Fibroblast of lung (primary cell): ENCODE measurements around the gene IL10RB.
"Not testable (repeated sequence)": the region's sequence is repeated elsewhere in the genome, so short reads cannot be mapped to it uniquely, and the experiment has no call there.

ENCODE experiments used
- CTCF ChIP-seq, 2 donors: IDR thresholded peaks in 1 of 2; conservative IDR thresholded peaks in 1 of 2; 1 replicate in 1 of 2; 2 replicates in 1 of 2; pipeline ENCODE4 v1.5.1; 2011 to 2012; ENCODE audit warnings: low read length in 2 of 2, control low read depth in 1 of 2, inconsistent platforms in 1 of 2, low read depth in 1 of 2, mild to moderate bottlenecking in 1 of 2
- EZH2 ChIP-seq: IDR thresholded peaks from 2 replicates; pipeline ENCODE4 v1.5.1; 2012; ENCODE audit warnings: low read length, control low read depth, mild to moderate bottlenecking; ENCODE audit errors: missing control alignments

GRCh38 chr21:33225376-33225775 lies 40.8 kb upstream of the IL10RB start:
- not testable (repeated sequence) for TF ChIP-seq CTCF (conservative IDR thresholded peaks at IDR 0.05 in 1 of 2, IDR thresholded peaks at IDR 0.05 in 1 of 2; ENCODE audit: low read depth in 1 of 2, low read length in 2 of 2); EZH2
